Measurements from ENCODE around the gene LIN37.
"Not testable (repeated sequence)": the region's sequence is repeated elsewhere in the genome, so short reads cannot be mapped to it uniquely, and the experiment has no call there.

The LIN37 gene

DNA sequence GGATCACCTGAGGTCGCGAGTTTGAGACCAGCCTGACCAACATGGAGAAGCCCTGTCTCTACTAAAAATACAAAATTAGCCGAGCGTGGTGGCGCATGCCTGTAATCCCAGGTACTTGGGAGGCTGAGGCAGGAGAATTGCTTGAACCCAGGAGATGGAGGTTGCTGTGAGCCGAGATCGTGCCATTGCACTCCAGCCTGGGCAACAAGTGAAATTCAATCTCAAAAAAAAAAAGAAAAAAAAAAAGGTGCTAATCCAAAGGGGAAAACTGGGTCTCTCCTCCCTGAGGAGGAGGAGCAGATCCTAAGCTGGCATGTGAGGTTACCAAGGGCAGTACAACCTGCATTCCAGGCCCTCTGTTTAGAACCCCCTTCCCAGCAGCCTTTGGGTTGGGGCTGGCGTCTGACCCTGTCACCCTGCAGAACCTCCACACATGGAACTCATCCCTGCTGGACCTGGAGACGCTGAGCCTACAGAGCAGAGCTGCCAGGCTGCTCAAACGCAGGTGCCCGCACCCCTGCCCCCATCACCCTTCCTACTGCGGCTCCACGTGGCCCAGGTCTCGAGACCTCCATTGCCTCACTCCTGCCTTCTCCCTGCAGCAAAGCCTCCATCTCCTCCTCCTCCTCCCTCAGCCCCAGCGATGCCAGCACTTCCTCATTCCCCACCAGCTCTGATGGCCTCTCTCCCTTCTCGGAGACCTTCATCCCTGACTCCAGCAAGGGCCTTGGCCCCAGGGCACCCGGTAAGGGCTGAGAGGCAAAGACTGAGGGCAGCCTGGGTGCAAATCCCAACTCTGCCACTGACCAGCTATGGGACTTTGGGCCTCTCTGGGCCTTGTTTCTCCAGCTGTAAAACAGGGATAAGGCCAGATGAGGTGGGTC, 16.3 kb downstream of the LIN37 start:
- DNase-seq (ENCODE audit: low spot score): no peak
- TF ChIP-seq, protein P1, sequence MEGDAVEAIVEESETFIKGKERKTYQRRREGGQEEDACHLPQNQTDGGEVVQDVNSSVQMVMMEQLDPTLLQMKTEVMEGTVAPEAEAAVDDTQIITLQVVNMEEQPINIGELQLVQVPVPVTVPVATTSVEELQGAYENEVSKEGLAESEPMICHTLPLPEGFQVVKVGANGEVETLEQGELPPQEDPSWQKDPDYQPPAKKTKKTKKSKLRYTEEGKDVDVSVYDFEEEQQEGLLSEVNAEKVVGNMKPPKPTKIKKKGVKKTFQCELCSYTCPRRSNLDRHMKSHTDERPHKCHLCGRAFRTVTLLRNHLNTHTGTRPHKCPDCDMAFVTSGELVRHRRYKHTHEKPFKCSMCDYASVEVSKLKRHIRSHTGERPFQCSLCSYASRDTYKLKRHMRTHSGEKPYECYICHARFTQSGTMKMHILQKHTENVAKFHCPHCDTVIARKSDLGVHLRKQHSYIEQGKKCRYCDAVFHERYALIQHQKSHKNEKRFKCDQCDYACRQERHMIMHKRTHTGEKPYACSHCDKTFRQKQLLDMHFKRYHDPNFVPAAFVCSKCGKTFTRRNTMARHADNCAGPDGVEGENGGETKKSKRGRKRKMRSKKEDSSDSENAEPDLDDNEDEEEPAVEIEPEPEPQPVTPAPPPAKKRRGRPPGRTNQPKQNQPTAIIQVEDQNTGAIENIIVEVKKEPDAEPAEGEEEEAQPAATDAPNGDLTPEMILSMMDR (IDR thresholded peaks at IDR 0.05; ENCODE audit: borderline replicate concordance, control extremely low read depth, extremely low read depth, insufficient read depth, missing control alignments): no peak
- in situ Hi-C loops (cut with MboI; ENCODE audit: low sequenced_read_pairs, unreplicated experiment): no loop called here

DNA sequence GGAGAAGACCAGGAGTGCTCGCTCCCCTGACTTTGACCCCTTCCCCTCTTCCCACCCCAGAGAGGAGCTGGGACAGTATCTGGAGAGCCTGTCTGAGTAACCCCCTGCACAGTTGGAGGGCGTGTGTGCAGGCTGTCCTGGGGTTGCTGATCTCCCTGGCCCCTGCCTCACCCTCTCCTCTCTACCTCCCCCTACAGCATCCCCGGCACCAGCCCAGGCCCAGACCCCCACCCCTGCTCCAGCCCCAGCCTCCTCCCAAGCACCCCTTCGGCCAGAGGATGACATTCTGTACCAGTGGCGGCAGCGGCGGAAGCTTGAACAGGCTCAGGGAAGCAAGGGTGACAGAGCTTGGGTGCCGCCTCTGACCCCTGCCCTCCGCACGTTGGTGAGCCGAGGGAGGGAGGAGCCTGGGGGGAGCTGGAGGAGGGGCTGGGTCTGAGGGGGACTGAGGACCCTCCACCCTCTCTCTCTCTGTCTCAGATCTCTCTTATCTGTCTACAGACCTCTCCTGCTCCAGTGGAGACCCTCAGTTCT, 18.3 kb downstream of the LIN37 start:
- in situ Hi-C loops (cut with MboI; ENCODE audit: low sequenced_read_pairs, unreplicated experiment): no loop called here
- DNase-seq (ENCODE audit: low spot score): no peak
- TF ChIP-seq, protein P1 (IDR thresholded peaks at IDR 0.05; ENCODE audit: borderline replicate concordance, control extremely low read depth, extremely low read depth, insufficient read depth, missing control alignments): no peak

DNA sequence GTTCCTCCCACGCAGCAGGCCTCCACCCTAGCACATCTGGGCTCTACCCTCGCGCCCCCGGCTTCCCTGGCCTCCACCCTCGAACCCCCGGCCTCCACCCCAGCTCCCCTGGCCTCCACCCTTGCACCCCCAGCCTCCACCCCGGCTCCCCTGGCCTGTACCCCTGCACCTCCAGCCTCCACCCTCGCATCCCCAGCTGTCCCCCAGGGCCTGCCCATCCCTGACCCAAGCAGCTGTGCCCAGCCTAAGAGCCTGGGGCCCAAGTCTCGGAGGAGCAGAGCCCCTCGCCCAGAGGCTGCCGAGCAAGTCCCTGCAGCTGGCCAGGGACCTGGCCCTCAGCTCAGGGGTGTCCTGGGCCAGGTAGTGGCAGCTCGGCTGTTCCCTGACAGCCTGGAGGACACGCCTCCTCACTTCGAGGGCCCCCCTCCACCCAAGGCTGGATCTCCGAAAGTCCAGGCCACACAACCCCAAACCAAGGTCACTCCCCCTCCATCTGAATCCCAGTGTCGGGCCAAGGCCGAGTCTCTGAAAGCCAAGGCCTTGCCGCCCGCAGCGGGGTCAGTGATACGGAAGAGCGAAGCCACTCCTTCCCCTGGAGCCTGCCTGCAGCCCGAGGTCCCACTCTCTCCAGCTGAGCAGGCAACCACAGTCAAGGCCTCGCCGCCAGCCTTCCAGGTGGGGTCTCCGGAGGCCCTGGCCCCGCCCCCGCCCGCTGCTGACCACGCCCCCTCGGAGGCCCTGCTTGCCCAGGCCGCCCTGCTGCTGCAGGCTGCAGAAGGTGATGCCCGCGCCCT, 19.1 kb downstream of the LIN37 start:
- TF ChIP-seq, protein P1 (IDR thresholded peaks at IDR 0.05; ENCODE audit: borderline replicate concordance, control extremely low read depth, extremely low read depth, insufficient read depth, missing control alignments): no peak
- peak; percentile 44 for DNase-seq (ENCODE audit: low spot score)
- in situ Hi-C loops (cut with MboI; ENCODE audit: low sequenced_read_pairs, unreplicated experiment): no loop called here

DNA sequence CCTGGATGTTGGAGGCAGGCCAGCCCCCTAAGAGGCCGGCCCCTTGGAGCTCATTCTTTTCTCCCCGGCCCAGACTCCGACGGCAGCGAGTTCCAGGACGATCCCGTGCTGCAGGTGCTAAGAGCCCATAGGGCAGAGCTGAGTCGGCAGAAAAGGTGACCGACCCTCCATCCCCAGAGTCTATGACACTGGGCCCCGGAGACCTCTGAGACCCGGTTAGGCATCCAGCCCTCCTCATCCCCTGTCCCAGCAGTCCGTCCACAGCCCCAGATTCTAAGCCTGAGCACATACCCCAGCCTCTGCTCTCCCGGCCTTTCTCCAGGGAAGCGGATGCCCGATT, 19.7 kb downstream of the LIN37 start:
- TF ChIP-seq, protein P1 (IDR thresholded peaks at IDR 0.05; ENCODE audit: borderline replicate concordance, control extremely low read depth, extremely low read depth, insufficient read depth, missing control alignments): no peak
- no peak for DNase-seq (ENCODE audit: low spot score)
- in situ Hi-C loops (cut with MboI; ENCODE audit: low sequenced_read_pairs, unreplicated experiment): no loop called here

DNA sequence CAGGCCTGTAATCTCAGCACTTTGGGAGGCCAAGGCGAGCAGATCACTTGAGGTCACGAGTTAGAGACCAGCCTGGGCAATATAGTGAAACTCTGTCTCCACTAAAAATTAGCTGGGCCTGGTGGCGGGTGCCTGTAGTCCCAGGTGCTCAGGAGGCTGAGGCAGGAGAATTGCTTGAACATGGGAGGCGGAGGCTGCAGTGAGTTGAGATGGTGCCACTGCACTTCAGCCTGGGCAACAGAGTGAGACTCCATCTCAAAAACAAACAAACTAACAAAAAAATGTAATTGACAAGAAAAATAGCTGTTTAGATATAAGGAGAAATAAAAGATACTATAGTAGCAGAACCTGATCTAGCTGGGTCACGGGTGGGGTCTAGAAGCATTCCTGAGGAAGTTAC, 24.0 kb downstream of the LIN37 start:
- in situ Hi-C loops (cut with MboI; ENCODE audit: low sequenced_read_pairs, unreplicated experiment); DNase-seq (ENCODE audit: low spot score): not testable (repeated sequence)

DNA sequence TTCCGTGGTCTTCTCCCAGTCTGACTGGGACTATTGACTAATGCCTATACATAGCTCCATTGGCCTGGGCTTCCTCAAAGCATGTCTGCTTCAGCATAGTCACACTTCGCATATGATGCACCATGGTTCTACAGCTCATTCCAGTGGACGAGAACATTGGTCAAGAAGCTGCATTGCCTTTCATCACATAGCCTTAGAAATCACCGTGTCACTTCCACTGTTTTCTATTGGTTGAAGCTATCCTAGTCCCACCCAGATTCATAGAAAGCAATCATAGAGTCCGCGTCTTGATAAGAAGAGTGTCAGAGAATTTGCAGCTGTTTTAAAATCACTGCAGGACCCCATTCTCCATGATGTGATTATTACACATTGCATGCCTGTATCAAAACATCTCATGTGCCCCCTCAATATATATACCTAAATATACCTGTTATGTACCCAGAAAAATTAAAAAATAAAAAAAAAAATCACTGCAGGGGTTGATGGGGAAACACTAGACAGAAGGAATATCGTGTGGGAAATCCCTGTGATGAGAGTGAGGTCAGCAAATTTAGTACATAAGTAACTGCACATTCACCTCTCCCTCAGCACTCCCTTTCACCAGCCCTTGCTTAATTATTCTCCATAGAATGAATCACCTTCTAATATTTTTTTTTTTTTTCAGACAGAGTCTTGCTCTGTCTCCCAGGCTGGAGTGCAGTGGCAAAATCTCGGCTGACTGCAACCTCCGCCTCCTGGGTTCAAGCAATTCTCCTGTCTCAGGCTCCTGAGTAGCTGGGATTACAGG, 24.8 kb downstream of the LIN37 start:
- TF ChIP-seq, protein P1 (IDR thresholded peaks at IDR 0.05; ENCODE audit: borderline replicate concordance, control extremely low read depth, extremely low read depth, insufficient read depth, missing control alignments): no peak
- DNase-seq (ENCODE audit: low spot score): no peak
- in situ Hi-C loops (cut with MboI; ENCODE audit: low sequenced_read_pairs, unreplicated experiment): no loop called here
